WERI-Rb-1 (cell line): Measurements from ENCODE around the gene P2RX7.
A peak's percentile ranks its signal among the peaks of the same experiment; 100 is the strongest.
"Not testable (repeated sequence)": the region's sequence is repeated elsewhere in the genome, so short reads cannot be mapped to it uniquely, and the experiment has no call there.

Experiments used
- DNase-seq: peaks from one replicate; pipeline ENCODE4 v3.0.0-alpha.2; 2020
- H3K27ac ChIP-seq: fragments of 250-450 bp; sonication (Bioruptor Pico); 2 replicates; pipeline ENCODE4 v1.5.1; 2020; ENCODE audit warnings: mild to moderate bottlenecking, moderate library complexity
- H3K27me3 ChIP-seq: fragments of 250-450 bp; sonication (Bioruptor Pico); 2 replicates; pipeline ENCODE4 v1.5.1; 2021; ENCODE audit warnings: mild to moderate bottlenecking, low read depth, moderate library complexity; ENCODE audit not compliant: insufficient read depth, severe bottlenecking
- H3K36me3 ChIP-seq: fragments of 250-450 bp; sonication (Bioruptor Pico); 2 replicates; pipeline ENCODE4 v1.5.1; 2020; ENCODE audit warnings: mild to moderate bottlenecking, moderate library complexity
- H3K4me3 ChIP-seq: 2 replicates; pipeline ENCODE4 v1.5.1; 2011; ENCODE audit warnings: low read depth, mild to moderate bottlenecking, control low read depth, low read length
- H3K9me3 ChIP-seq: fragments of 250-450 bp; sonication (Bioruptor Pico); 2 replicates; pipeline ENCODE4 v1.5.1; 2021; ENCODE audit warnings: mild to moderate bottlenecking, moderate library complexity; ENCODE audit not compliant: severe bottlenecking
- TF ChIP-seq, protein P1 (sequence below): IDR thresholded peaks from 2 replicates; pipeline ENCODE4 v1.5.1; 2011; ENCODE audit warnings: low read depth, mild to moderate bottlenecking, control low read depth, inconsistent platforms, low read length

The P2RX7 gene

DNA sequence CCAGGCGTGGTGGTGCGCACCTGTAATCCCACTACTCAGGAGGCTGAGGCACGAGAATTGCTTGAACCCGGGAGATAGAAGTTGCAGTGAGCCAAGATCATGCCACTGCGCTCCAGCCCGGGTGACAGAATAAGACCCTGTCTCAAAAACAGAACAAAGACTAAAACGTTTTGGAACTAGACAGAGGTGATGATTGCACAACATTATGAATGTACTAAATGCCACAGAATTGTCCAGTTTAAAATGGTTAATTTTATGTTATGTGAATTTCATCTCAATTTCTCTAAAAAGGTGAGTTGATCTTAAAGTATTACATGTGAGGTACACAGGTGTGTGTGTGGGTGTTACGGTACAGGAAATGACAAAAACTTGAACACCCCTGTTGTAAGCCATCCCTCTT lies 93.7 kb downstream of the P2RX7 start:
- DNase-seq, result no peak
- Histone ChIP-seq H3K27me3 (no peaks in the 10 kb centered on the region), H3K4me3 (no peak overlapping the region), H3K36me3 (no peaks in the 10 kb centered on the region; the same call in 1 of the 2 replicates), H3K9me3 (no peaks in the 10 kb centered on the region), H3K27ac (no peak overlapping the region)
- TF ChIP-seq, protein P1, sequence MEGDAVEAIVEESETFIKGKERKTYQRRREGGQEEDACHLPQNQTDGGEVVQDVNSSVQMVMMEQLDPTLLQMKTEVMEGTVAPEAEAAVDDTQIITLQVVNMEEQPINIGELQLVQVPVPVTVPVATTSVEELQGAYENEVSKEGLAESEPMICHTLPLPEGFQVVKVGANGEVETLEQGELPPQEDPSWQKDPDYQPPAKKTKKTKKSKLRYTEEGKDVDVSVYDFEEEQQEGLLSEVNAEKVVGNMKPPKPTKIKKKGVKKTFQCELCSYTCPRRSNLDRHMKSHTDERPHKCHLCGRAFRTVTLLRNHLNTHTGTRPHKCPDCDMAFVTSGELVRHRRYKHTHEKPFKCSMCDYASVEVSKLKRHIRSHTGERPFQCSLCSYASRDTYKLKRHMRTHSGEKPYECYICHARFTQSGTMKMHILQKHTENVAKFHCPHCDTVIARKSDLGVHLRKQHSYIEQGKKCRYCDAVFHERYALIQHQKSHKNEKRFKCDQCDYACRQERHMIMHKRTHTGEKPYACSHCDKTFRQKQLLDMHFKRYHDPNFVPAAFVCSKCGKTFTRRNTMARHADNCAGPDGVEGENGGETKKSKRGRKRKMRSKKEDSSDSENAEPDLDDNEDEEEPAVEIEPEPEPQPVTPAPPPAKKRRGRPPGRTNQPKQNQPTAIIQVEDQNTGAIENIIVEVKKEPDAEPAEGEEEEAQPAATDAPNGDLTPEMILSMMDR, result no peak

DNA sequence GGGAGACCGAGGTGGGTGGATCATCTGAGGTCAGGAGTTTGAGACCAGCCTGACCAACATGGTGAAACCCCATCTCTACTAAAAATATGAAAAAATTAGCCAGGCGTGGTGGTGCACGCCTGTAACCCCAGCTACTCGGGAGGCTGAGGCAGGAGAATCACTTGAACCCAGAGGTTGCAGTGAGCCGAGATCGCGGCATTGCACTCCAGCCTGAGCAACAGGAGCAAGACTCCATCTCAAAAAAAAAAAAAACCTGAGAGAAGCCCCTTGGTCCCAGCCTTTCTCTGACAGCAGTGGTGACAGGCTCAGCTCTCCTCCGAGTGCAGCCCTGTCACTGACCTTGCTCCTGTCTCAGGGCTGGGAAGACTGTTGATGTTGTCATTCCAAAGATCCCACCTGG lies 94.2 kb downstream of the P2RX7 start:
- not testable (repeated sequence) for DNase-seq, H3K27me3 ChIP-seq, H3K9me3 ChIP-seq, H3K27ac ChIP-seq, H3K4me3 ChIP-seq, H3K36me3 ChIP-seq

DNA sequence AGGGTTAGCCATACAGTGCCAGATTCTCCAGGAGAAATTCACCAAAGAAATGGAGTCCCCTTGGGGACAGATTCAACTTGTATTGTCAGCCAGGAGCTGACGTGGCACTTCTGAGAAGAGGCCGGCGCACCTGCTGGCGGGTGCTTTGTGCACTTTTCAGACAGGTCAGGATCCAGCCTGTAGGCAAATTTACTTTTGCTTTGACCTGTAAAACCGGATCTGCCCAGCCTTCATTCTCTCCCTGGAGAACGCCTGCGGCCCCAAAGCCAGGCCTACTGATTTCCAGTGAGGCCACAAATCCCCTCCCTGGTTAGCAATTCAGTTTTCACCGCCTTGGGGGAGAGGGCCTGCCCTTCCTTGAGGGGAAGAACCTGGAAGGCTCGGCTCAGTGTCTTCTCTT lies 94.6 kb downstream of the P2RX7 start:
- Histone ChIP-seq H3K4me3 (no peak overlapping the region), H3K27me3 (no peaks in the 10 kb centered on the region), H3K27ac (no peak overlapping the region), H3K9me3 (no peaks in the 10 kb centered on the region), H3K36me3 (no peaks in the 10 kb centered on the region; the same call in 1 of the 2 replicates)
- DNase-seq, result no peak
- TF ChIP-seq, protein P1, result no peak

DNA sequence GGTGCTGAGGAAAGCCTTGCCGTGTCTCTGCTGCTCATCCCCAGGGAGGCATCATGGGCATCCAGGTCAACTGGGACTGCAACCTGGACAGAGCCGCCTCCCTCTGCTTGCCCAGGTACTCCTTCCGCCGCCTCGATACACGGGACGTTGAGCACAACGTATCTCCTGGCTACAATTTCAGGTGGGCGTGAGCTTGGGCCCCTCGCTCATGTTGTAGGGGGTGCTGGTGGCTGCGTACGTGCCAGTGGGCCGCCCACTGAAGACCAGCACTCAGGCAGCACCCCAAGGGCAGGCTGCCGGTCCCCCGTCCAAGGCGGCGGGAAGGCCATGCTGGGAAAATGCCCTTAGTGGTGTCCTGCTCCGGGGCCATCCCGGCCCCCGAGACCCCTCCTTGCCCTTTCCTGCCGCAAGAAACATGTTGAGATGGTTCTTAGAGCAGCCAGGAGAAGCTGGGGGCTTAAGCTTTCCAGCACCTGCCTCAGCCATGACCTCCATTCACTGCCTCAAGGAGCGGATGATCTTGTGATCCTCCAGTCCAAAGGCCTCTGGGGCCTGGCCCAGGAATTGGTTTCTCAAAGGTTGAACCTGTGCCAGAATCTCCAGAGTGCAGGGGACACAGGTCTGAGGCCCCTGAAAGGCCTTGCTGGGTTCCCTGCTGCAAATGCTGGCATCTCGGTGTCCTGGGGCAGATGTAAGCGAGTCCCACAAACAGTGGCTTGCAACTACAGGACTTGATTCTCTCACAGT lies 96.4 kb downstream of the P2RX7 start:
- TF ChIP-seq, protein P1, result no peak
- Histone ChIP-seq H3K9me3 (no peaks in the 10 kb centered on the region), H3K27ac (no peak overlapping the region), H3K27me3 (no peaks in the 10 kb centered on the region), H3K4me3 (no peak overlapping the region), H3K36me3 (no peaks in the 10 kb centered on the region; the same call in 1 of the 2 replicates)
- DNase-seq, result no peak

DNA sequence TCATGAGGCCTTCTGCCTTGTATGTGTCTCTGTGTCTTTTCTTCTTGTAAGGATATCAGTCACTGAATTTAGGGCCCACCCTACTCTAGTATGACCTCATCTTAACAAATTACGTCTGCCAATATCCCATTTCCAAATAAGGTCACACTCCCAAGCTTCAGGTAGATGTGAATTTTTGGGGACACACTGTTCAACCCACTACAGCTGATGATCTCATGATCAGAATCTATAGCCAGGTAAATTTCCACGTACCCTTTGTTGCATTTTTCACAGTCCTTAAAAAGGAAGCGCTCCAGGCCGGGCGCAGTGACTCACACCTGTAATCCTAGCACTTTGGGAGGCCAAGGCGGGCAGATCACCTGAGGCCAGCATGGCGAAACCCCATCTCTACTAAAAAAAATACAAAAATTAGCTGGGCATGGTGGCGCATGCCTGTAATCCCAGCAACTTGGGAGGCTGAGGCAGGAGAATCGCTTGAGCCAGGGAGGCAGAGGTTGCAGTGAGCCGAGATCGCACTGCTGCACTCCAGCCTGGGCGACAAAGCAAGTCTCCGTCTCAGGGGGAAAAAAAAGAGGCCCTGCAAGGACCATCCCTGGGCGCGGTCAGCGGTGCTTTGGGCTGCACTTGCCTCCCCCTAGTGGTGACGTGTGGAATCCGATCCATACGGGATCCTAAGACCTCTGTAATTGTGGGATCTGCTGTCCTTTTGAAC lies 97.3 kb downstream of the P2RX7 start:
- H3K36me3 ChIP-seq, H3K9me3 ChIP-seq, H3K27ac ChIP-seq, H3K4me3 ChIP-seq, H3K27me3 ChIP-seq: not testable (repeated sequence)
- TF ChIP-seq, protein P1, result peak; percentile 92
- DNase-seq, result peak; percentile 83

DNA sequence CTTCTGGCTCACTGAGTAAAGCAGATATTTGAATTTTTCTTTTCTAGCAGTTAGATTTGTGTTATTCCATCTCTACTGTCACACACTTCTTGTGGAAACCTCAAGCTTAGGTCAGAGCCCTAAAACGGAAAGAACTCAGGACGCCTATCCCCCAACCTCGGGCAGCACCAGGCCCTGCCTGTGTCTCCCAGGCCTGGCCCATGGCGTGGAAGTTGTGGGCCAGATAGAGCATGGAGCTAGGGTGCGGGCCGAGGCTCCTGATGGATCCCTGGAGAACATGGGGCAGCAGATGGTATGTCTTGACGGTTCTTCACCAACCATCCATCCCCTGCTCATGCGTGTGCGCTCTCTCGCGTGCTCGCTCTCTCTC lies 97.8 kb downstream of the P2RX7 start:
- Histone ChIP-seq H3K27ac (no peak overlapping the region), H3K4me3 (no peak overlapping the region), H3K27me3 (no peaks in the 10 kb centered on the region), H3K36me3 (no peaks in the 10 kb centered on the region; the same call in 1 of the 2 replicates), H3K9me3 (no peaks in the 10 kb centered on the region)
- DNase-seq, result no peak
- TF ChIP-seq, protein P1, result no peak
